Kidney epithelial cell (primary cell): ENCODE results near the gene DYNLL2. TPM values are rescaled to one million over a fixed set of nuclear protein-coding genes. Genes with fewer than 3 reads are reported as not detected.
"Not testable (repeated sequence)": the region's sequence is repeated elsewhere in the genome, so short reads cannot be mapped to it uniquely, and the experiment has no call there.

Source experiments
- DNase-seq: peaks from one replicate; pipeline ENCODE4 v3.0.0-alpha.2; 2010; ENCODE audit warnings: low read depth
- H3K27me3 ChIP-seq: 2 replicates; pipeline ENCODE4 v1.6.0; 2011; ENCODE audit warnings: low read length; ENCODE audit not compliant: control insufficient read depth, insufficient read depth
- H3K36me3 ChIP-seq: 2 replicates; pipeline ENCODE4 v1.5.1; 2011; ENCODE audit warnings: low read length; ENCODE audit not compliant: control insufficient read depth, insufficient read depth
- H3K4me3 ChIP-seq: 2 replicates; pipeline ENCODE4 v1.5.1; 2011; ENCODE audit warnings: low read depth, mild to moderate bottlenecking, control low read depth, low read length
- total RNA-seq: library from RNA; depleted of rRNA; stranded (reverse); fragments of >200 nt; gene quantifications from 2 replicates; pipeline ENCODE4 v1.2.3, GENCODE V29; 2015
- TF ChIP-seq, protein P1 (sequence below): IDR thresholded peaks from 2 replicates; pipeline ENCODE4 v1.5.1; 2011; ENCODE audit warnings: mild to moderate bottlenecking, moderate library complexity, low read length, control low read depth, inconsistent platforms; ENCODE audit not compliant: insufficient read depth, poor library complexity, severe bottlenecking

DYNLL2 gene
- total RNA-seq, 1 donor from 2014 or later = 18.3 TPM

DNA sequence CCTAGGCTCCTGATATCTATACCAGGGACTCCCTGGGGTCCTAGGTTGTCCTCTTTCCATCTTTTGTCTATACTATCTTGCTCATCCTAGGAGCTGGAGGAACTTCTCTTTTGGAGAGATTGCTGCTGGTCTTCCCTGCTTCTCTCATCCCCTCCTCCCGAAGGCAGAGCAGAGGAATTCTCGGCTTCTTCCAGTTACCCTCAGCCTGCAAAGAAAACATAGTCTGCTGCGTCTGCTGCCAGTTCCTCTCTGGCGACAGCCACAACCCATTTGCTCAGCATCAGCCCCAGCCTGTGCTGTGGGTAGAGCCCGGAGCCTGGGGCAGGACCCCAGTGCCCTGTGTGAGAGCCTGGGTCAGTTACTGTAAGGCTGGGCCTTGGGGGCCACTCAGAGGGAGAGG is 21.5 kb upstream of the DYNLL2 start:
- Histone ChIP-seq H3K4me3 (no peak overlapping the region), H3K36me3 (no peaks in the 10 kb centered on the region), H3K27me3 (peaks cover 7% of the 10 kb centered on the region)
- no peak for DNase-seq
- TF ChIP-seq, protein P1, sequence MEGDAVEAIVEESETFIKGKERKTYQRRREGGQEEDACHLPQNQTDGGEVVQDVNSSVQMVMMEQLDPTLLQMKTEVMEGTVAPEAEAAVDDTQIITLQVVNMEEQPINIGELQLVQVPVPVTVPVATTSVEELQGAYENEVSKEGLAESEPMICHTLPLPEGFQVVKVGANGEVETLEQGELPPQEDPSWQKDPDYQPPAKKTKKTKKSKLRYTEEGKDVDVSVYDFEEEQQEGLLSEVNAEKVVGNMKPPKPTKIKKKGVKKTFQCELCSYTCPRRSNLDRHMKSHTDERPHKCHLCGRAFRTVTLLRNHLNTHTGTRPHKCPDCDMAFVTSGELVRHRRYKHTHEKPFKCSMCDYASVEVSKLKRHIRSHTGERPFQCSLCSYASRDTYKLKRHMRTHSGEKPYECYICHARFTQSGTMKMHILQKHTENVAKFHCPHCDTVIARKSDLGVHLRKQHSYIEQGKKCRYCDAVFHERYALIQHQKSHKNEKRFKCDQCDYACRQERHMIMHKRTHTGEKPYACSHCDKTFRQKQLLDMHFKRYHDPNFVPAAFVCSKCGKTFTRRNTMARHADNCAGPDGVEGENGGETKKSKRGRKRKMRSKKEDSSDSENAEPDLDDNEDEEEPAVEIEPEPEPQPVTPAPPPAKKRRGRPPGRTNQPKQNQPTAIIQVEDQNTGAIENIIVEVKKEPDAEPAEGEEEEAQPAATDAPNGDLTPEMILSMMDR = no peak

DNA sequence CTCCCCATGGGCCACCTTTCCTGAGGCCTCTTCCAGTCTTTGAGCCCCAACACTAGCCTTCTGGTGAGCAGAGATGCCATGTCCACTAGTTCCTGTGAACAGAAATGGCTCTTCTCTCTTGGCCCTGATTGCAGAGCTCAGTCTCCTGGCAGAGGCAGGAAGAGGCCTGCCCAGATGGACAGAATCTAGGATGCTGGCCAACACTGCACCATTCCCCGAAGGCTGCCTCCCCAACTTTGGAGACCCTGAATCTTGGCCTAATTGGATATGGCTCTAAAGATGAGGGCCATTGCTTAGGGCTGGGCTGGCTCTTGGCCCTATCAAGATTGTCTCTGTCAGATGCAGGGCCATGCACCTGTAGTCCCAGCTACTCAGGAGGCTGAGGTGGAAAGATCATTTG is 18.0 kb upstream of the DYNLL2 start:
- Histone ChIP-seq H3K4me3 (no peak overlapping the region), H3K36me3 (no peaks in the 10 kb centered on the region), H3K27me3 (peaks cover 9% of the 10 kb centered on the region)
- TF ChIP-seq, protein P1 = no peak
- DNase-seq = no peak

DNA sequence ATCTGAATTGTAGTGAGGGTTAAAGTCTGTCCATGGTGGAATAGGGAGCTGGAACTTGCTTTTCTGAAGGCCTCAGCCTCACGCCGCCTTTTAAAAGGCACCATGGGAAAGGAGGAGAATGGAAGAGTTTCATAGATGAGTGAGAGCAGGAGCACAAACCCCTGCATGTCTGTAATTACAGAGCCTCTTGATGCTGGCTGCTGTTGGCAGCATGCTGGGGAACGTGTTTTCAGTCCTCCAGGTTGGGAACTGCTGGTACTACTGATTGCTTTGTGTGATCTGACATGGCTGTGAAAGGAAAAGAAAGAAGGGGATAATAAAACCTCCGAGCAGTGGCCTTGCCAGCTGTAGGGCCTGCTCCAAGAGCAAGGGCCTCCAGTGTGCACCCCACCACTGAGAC is 16.8 kb upstream of the DYNLL2 start:
- H3K4me3 ChIP-seq = no peak overlapping the region

DNA sequence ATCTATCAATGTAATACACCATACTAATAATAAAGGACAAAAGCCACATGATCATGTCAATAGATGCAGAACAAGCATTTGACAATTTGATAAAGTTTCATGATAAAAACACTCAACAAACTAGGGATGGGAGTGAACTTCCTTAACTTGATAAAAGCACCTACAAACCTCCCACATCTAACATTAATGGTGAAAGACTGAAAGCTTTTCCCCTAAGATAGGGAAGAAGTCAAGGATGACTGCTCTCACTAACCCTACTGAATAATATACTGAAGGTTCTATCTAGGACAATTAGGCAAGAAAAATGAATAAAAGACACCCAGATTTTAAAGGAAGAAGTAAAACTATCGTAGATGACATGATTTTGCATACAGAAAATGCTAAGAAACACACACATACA is 10.4 kb upstream of the DYNLL2 start:
- TF ChIP-seq, protein P1 = no peak
- no peaks in the 10 kb centered on the region for H3K36me3 ChIP-seq
- no peak for DNase-seq
- peaks cover 6% of the 10 kb centered on the region for H3K27me3 ChIP-seq
- H3K4me3 ChIP-seq = no peak overlapping the region

More for the DNA sequence above, 16.8 kb upstream of the DYNLL2 start:
- H3K36me3 ChIP-seq = no peaks in the 10 kb centered on the region
- DNase-seq = no peak
- TF ChIP-seq, protein P1 = no peak
- H3K27me3 ChIP-seq = peaks cover 8% of the 10 kb centered on the region

DNA sequence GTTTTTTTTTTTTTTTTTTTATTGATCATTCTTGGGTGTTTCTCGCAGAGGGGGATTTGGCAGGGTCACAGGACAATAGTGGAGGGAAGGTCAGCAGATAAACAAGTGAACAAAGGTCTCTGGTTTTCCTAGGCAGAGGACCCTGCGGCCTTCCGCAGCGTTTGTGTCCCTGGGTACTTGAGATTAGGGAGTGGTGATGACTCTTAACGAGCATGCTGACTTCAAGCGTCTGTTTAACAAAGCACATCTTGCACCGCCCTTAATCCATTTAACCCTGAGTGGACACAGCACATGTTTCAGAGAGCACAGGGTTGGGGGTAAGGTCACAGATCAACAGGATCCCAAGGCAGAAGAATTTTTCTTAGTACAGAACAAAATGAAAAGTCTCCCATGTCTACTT is 10.0 kb upstream of the DYNLL2 start:
- DNase-seq, H3K36me3 ChIP-seq, H3K4me3 ChIP-seq, H3K27me3 ChIP-seq: not testable (repeated sequence)

DNA sequence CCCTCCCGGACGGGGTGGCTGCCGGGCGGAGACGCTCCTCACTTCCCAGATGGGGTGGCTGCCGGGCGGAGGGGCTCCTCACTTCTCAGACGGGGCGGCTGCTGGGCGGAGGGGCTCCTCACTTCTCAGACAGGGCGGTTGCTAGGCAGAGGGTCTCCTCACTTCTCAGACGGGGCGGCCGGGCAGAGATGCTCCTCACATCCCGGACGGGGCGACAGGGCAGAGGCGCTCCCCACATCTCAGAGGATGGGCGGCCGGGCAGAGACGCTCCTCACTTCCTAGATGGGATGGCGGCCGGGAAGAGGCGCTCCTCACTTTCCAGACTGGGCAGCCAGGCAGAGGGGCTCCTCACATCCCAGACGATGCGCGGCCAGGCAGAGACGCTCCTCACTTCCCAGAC is 8.8 kb upstream of the DYNLL2 start:
- H3K27me3 ChIP-seq, DNase-seq: not testable (repeated sequence)

DNA sequence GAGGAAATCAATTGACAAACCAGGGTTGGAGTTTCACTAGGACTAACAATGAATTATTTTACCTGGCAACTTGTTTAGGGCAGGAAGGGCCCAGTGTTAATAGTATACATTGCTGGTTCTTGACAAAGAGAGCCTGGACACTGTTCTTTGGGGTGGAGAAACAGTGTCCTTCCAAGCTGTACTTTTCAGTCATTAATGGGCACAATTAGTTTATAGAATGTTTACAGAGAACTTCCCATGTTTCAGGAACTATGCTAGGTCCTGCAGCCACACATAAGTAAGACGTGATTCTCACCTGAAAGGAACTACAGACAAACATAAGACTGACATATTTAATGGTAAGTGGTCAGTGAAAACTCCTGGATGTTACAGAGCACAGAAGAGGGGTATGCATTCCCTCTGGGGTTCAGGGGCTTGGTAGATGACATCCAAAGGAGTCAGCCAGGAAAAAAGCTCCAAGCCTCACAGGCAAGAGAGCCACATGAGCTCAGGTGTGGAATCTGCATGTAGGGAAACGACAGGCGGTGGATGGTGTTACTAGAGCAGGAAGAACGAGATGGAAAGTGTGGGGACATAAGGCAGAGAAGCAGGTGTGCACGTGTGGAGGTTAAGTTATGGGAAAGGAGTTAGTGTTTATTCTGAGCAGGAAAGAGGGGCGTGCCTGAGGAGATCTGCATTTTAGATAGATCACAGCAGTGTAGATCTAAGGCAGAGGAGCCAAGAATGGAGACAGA is 3.8 kb upstream of the DYNLL2 start:
- H3K4me3 ChIP-seq = no peak overlapping the region
- no peaks in the 10 kb centered on the region for H3K27me3 ChIP-seq
- no peaks in the 10 kb centered on the region for H3K36me3 ChIP-seq
- no peak for DNase-seq
- TF ChIP-seq, protein P1 = no peak

More for the DNA sequence above, 8.8 kb upstream of the DYNLL2 start:
- not testable (repeated sequence) for H3K36me3 ChIP-seq, H3K4me3 ChIP-seq
